ENCODE data around the gene NME7.

NME7 gene

GRCh38 chr1:169151338-169151837 is 216.2 kb downstream of the NME7 start:
- TF ChIP-seq CTCF (IDR thresholded peaks at IDR 0.05; ENCODE audit: insufficient read depth, low read depth, low read length, missing control alignments), result no peak
- DNase-seq (ENCODE audit: low read depth), result no peak
- no peak overlapping the region for H3K4me3 ChIP-seq (ENCODE audit: low read length)

- H3K4me3 ChIP-seq (ENCODE audit: low read length), result no peak overlapping the region
- no peak for DNase-seq (ENCODE audit: low read depth)
- no peak for TF ChIP-seq CTCF (IDR thresholded peaks at IDR 0.05; ENCODE audit: insufficient read depth, low read depth, low read length, missing control alignments)
These were observed 216.8 kb downstream of the NME7 start for GRCh38 chr1:169150641-169151337.

- TF ChIP-seq CTCF (IDR thresholded peaks at IDR 0.05; ENCODE audit: insufficient read depth, low read depth, low read length, missing control alignments), result no peak
- H3K4me3 ChIP-seq (ENCODE audit: low read length), result no peak overlapping the region
- DNase-seq (ENCODE audit: low read depth), result no peak
These were observed 217.9 kb downstream of the NME7 start for GRCh38 chr1:169149555-169150286.

- H3K4me3 ChIP-seq (ENCODE audit: low read length), result no peak overlapping the region
- no peak for DNase-seq (ENCODE audit: low read depth)
- TF ChIP-seq CTCF (IDR thresholded peaks at IDR 0.05; ENCODE audit: insufficient read depth, low read depth, low read length, missing control alignments), result no peak
These were observed 218.9 kb downstream of the NME7 start for GRCh38 chr1:169148472-169149252.

GRCh38 chr1:169146576-169147214 is 220.9 kb downstream of the NME7 start:
- H3K4me3 ChIP-seq (ENCODE audit: low read length), result no peak overlapping the region
- TF ChIP-seq CTCF (IDR thresholded peaks at IDR 0.05; ENCODE audit: insufficient read depth, low read depth, low read length, missing control alignments), result no peak
- DNase-seq (ENCODE audit: low read depth), result no peak

- H3K4me3 ChIP-seq (ENCODE audit: low read length), result no peak overlapping the region
- TF ChIP-seq CTCF (IDR thresholded peaks at IDR 0.05; ENCODE audit: insufficient read depth, low read depth, low read length, missing control alignments), result no peak
- no peak for DNase-seq (ENCODE audit: low read depth)
These were observed 222.5 kb downstream of the NME7 start for GRCh38 chr1:169144941-169145626.

Data from epithelial cell of esophagus (primary cell).